ENCODE data around the gene FCGR2B. TPM values are rescaled to one million over a fixed set of nuclear protein-coding genes. Genes with fewer than 3 reads are reported as not detected.
"Not testable (repeated sequence)": the region's sequence is repeated elsewhere in the genome, so short reads cannot be mapped to it uniquely, and the experiment has no call there.

FCGR2B gene
- total RNA-seq, 1 experiment from 2014 or later, result not detected

DNA sequence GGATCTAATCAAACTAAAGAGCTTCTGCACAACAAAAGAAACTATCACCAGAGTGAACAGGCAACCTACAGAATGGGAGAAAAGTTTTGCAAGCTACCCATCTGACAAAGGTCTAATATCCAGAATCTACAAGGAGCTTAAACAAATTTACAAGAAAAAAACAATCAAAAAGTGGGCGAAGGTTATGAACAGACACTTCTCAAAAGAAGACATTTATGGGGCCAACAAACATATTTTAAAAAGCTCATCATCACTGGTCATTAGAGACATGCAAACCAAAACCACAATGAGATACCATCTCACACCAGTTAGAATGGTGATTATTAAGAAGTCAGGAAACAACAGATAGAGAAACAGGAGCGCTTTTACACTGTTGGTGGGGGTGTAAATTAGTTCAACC lies 35.4 kb downstream of the FCGR2B start:
- POLR2A ChIA-PET; H3K27me3 ChIP-seq (ENCODE audit: insufficient read depth, low read length); H3K4me3 ChIP-seq (replicated peaks in 1 of 2; ENCODE audit: low read depth in 1 of 2, low read length in 2 of 2); BruUV-seq (replicated peaks); H3K9me3 ChIP-seq (ENCODE audit: control insufficient read depth in 1 of 2, insufficient read depth in 1 of 2, low read depth in 1 of 2, low read length in 2 of 2); intact Hi-C loops (cut with micrococcal nuclease); H3K9ac ChIP-seq (ENCODE audit: low read length); DNase-seq (ENCODE audit: low read depth, low spot score); CTCF ChIA-PET; H3K27ac ChIP-seq (ENCODE audit: low read depth, low read length); H4K20me1 ChIP-seq (ENCODE audit: insufficient read depth); H2AFZ ChIP-seq (ENCODE audit: low read depth, low read length, poor library complexity, severe bottlenecking); RAD21 ChIA-PET (ENCODE audit: low non-redundant PET in 1 of 2, low total read pairs in 2 of 2, uncharacterized antibody in 2 of 2, unreplicated experiment in 2 of 2); H3K9me2 ChIP-seq (ENCODE audit: insufficient read depth); H3K36me3 ChIP-seq (ENCODE audit: control insufficient read depth in 1 of 2, insufficient read depth in 2 of 2, low read length in 2 of 2); H3K4me2 ChIP-seq (ENCODE audit: low read length); H3K4me1 ChIP-seq (ENCODE audit: control insufficient read depth in 1 of 2, insufficient read depth in 2 of 2, low read length in 2 of 2); ATAC-seq; H3K79me2 ChIP-seq (ENCODE audit: insufficient read depth, low read length): not testable (repeated sequence)

DNA sequence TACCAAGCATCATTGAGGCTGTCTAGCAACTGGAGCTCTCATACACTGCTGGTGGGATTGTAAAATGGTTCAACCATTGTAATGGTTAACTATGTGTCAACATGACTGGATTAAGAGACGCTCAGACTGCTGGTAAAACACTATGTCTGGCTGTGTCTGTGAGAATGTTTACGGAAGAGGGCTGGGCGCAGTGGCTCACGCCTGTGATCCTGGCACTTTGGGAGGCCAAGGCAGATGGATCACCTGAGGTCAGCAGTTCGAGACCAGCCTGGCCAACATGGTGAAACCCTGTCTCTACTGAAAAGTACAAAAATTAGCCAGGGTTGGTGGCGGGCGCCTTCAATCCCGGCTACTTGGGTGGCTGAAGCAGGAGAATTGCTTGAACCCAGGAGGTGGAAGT lies 39.3 kb downstream of the FCGR2B start:
- Histone ChIP-seq H4K20me1 (ENCODE audit: insufficient read depth) (no peaks in the 10 kb centered on the region), H3K9me2 (ENCODE audit: insufficient read depth) (no peaks in the 10 kb centered on the region), H3K79me2 (ENCODE audit: insufficient read depth, low read length) (no peaks in the 10 kb centered on the region), H3K27ac (ENCODE audit: low read depth, low read length) (no peak overlapping the region), H3K36me3 (ENCODE audit: control insufficient read depth in 1 of 2, insufficient read depth in 2 of 2, low read length in 2 of 2) (no peaks in the 10 kb centered on the region), H3K4me3 (replicated peaks in 1 of 2; ENCODE audit: low read depth in 1 of 2, low read length in 2 of 2) (no peak overlapping the region), H3K27me3 (ENCODE audit: insufficient read depth, low read length) (no peaks in the 10 kb centered on the region), H2AFZ (ENCODE audit: low read depth, low read length, poor library complexity, severe bottlenecking) (no peak overlapping the region), H3K4me1 (ENCODE audit: control insufficient read depth in 1 of 2, insufficient read depth in 2 of 2, low read length in 2 of 2) (peaks cover 0 to 11% of the 10 kb centered on the region in 2 experiments; a peak in 2 of 4 replicates), H3K9ac (ENCODE audit: low read length) (no peak overlapping the region), H3K4me2 (ENCODE audit: low read length) (no peak overlapping the region), H3K9me3 (ENCODE audit: control insufficient read depth in 1 of 2, insufficient read depth in 1 of 2, low read depth in 1 of 2, low read length in 2 of 2) (no peaks in the 10 kb centered on the region)
- ChIA-PET POLR2A (interaction anchor here (0.6 kb wide), 1 partner anchor 24 kb away, joined by 3 read pairs; no protein-coding TSS in a partner anchor), RAD21 (ENCODE audit: low non-redundant PET in 1 of 2, low total read pairs in 2 of 2, uncharacterized antibody in 2 of 2, unreplicated experiment in 2 of 2) (no interaction called here), CTCF (interaction anchor here (0.8 kb wide), 1 partner anchor 39 kb away, joined by 3 read pairs; no protein-coding TSS in a partner anchor)
- ATAC-seq (no peak), DNase-seq (ENCODE audit: low read depth, low spot score) (no peak)
- TF ChIP-seq EZH2phosphoT487 (IDR thresholded peaks at IDR 0.05; ENCODE audit: borderline replicate concordance) (no peak), RAD21 (IDR thresholded peaks at IDR 0.05; ENCODE audit: low read depth) (no peak)
- intact Hi-C loops (cut with micrococcal nuclease), result no loop called here
- BruUV-seq (replicated peaks), result no TSS peak

DNA sequence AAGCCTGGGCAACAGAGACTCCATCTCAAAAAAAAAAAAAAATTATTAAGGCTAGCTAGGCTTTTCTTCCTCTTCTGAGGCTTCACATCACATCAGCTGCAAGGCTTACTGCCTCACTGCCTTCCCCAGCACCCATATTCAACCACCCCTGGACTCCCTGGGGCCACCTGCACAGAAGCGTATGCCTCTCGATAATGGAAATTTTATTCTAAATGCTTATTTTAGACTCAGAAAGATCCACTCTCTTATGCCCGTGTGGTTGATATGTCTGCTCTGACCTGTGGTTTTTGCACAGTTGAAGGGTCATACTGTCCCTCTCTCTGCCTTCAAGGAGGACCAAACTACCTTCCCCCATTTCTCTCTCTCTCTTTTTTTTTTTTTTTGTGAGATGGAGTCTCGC lies 42.6 kb downstream of the FCGR2B start:
- Histone ChIP-seq H3K9me2 (ENCODE audit: insufficient read depth) (no peaks in the 10 kb centered on the region), H3K4me2 (ENCODE audit: low read length) (no peak overlapping the region), H3K27ac (ENCODE audit: low read depth, low read length) (no peak overlapping the region), H2AFZ (ENCODE audit: low read depth, low read length, poor library complexity, severe bottlenecking) (no peak overlapping the region), H4K20me1 (ENCODE audit: insufficient read depth) (no peaks in the 10 kb centered on the region), H3K79me2 (ENCODE audit: insufficient read depth, low read length) (no peaks in the 10 kb centered on the region), H3K9me3 (ENCODE audit: control insufficient read depth in 1 of 2, insufficient read depth in 1 of 2, low read depth in 1 of 2, low read length in 2 of 2) (no peaks in the 10 kb centered on the region), H3K36me3 (ENCODE audit: control insufficient read depth in 1 of 2, insufficient read depth in 2 of 2, low read length in 2 of 2) (no peaks in the 10 kb centered on the region), H3K4me1 (ENCODE audit: control insufficient read depth in 1 of 2, insufficient read depth in 2 of 2, low read length in 2 of 2) (peaks cover 0 to 11% of the 10 kb centered on the region in 2 experiments; a peak in 2 of 4 replicates), H3K27me3 (ENCODE audit: insufficient read depth, low read length) (no peaks in the 10 kb centered on the region), H3K4me3 (replicated peaks in 1 of 2; ENCODE audit: low read depth in 1 of 2, low read length in 2 of 2) (no peak overlapping the region), H3K9ac (ENCODE audit: low read length) (no peak overlapping the region)
- BruUV-seq (replicated peaks), result no TSS peak
- CTCF ChIA-PET, result no interaction called here
- ATAC-seq (no peak), DNase-seq (ENCODE audit: low read depth, low spot score) (no peak)
- TF ChIP-seq ZNF274 (IDR thresholded peaks at IDR 0.05; ENCODE audit: low read depth, low read length) (no peak), SRF (IDR thresholded peaks at IDR 0.05; ENCODE audit: low read depth) (no peak), JUND (IDR thresholded peaks at IDR 0.05) (no peak), CBX3 (IDR thresholded peaks at IDR 0.05; ENCODE audit: low read depth) (no peak), POLR2AphosphoS5 (IDR thresholded peaks at IDR 0.05; ENCODE audit: low read depth, low read length) (no peak), EGR1 (IDR thresholded peaks at IDR 0.05; ENCODE audit: low read depth) (no peak), POLR2A (IDR thresholded peaks at IDR 0.05; ENCODE audit: borderline replicate concordance, extremely low read depth, insufficient read depth, insufficient read length) (no peak)
- TF ChIP-seq, protein P1, sequence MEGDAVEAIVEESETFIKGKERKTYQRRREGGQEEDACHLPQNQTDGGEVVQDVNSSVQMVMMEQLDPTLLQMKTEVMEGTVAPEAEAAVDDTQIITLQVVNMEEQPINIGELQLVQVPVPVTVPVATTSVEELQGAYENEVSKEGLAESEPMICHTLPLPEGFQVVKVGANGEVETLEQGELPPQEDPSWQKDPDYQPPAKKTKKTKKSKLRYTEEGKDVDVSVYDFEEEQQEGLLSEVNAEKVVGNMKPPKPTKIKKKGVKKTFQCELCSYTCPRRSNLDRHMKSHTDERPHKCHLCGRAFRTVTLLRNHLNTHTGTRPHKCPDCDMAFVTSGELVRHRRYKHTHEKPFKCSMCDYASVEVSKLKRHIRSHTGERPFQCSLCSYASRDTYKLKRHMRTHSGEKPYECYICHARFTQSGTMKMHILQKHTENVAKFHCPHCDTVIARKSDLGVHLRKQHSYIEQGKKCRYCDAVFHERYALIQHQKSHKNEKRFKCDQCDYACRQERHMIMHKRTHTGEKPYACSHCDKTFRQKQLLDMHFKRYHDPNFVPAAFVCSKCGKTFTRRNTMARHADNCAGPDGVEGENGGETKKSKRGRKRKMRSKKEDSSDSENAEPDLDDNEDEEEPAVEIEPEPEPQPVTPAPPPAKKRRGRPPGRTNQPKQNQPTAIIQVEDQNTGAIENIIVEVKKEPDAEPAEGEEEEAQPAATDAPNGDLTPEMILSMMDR (IDR thresholded peaks at IDR 0.05 in 2 of 3, conservative IDR thresholded peaks at IDR 0.05 in 1 of 3; ENCODE audit: borderline replicate concordance in 1 of 3, insufficient read depth in 1 of 3, low read depth in 2 of 3, low read length in 2 of 3), result no peak
- TF ChIP-seq, protein P2, sequence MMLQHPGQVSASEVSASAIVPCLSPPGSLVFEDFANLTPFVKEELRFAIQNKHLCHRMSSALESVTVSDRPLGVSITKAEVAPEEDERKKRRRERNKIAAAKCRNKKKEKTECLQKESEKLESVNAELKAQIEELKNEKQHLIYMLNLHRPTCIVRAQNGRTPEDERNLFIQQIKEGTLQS (IDR thresholded peaks at IDR 0.05), result no peak
- TF ChIP-seq, protein P3, sequence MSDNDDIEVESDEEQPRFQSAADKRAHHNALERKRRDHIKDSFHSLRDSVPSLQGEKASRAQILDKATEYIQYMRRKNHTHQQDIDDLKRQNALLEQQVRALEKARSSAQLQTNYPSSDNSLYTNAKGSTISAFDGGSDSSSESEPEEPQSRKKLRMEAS (IDR thresholded peaks at IDR 0.05), result no peak
- RAD21 ChIA-PET (ENCODE audit: low non-redundant PET in 1 of 2, low total read pairs in 2 of 2, uncharacterized antibody in 2 of 2, unreplicated experiment in 2 of 2), result no interaction called here
- POLR2A ChIA-PET, result no interaction called here
- intact Hi-C loops (cut with micrococcal nuclease), result no loop called here
